Stomach (tissue), 9 donors: ENCODE data around the gene CISD2. TPM values are rescaled to one million over a fixed set of nuclear protein-coding genes. Genes with fewer than 3 reads are reported as not detected.

Experiments used
- DNase-seq, 2 donors: peaks; one replicate each; pipeline versions ENCODE4 v3.0.0 to v3.0.0-alpha.2; 2013 to 2019
- H3K27ac ChIP-seq, 5 donors: fragments of 200-600 bp in 4 of 5; sonication (generic) in 4 of 5; one replicate each; pipeline ENCODE4 v1.5.1; 2013 to 2019; ENCODE audit warnings: mild to moderate bottlenecking in 1 of 5, moderate library complexity in 1 of 5
- H3K27me3 ChIP-seq, 3 donors: fragments of 200-600 bp; sonication (generic); one replicate each; pipeline ENCODE4 v1.5.1; 2017 to 2019; ENCODE audit warnings: mixed run types in 1 of 3
- H3K36me3 ChIP-seq, 4 donors: fragments of 200-600 bp; sonication (generic); 1 replicate in 3 of 4; 2 replicates in 1 of 4; pipeline ENCODE4 v1.5.1; 2016 to 2019
- H3K4me1 ChIP-seq, 4 donors: fragments of 200-600 bp; sonication (generic); one replicate each; pipeline ENCODE4 v1.5.1; 2016 to 2019
- H3K4me3 ChIP-seq, 4 donors: fragments of 200-600 bp; sonication (generic) in 3 of 4; one replicate each; pipeline ENCODE4 v1.5.1; 2016 to 2019; ENCODE audit warnings: mild to moderate bottlenecking in 1 of 4
- H3K9me3 ChIP-seq, 4 donors: fragments of 200-600 bp; sonication (generic); one replicate each; pipeline ENCODE4 v1.5.1; 2016 to 2019
- CTCF ChIP-seq, 7 experiments: fragments of 450-650 bp in 4 of 7; fragments of 200-600 bp in 3 of 7; sonication (generic) in 3 of 7; IDR thresholded peaks; one replicate each; pipeline ENCODE4 v1.5.1; 2016 to 2019; ENCODE audit warnings: antibody characterized with exemption in 7 of 7, control low read depth in 2 of 7, mild to moderate bottlenecking in 1 of 7
- EP300 ChIP-seq: sonication (generic); formaldehyde crosslinking; IDR thresholded peaks from one replicate; pipeline ENCODE4 v1.6.1; 2017; ENCODE audit warnings: antibody characterized with exemption
- POLR2A ChIP-seq, 4 donors: fragments of 450-650 bp; IDR thresholded peaks; one replicate each; pipeline ENCODE4 v1.6.1; 2016; ENCODE audit warnings: antibody characterized with exemption in 4 of 4, control low read depth in 2 of 4, mild to moderate bottlenecking in 1 of 4, moderate library complexity in 1 of 4
- POLR2AphosphoS5 ChIP-seq, 3 donors: sonication (generic); formaldehyde crosslinking; IDR thresholded peaks; one replicate each; pipeline ENCODE4 v1.6.1; 2016; ENCODE audit warnings: antibody characterized with exemption in 3 of 3
- WGBS, 5 donors: extraction: QIAGEN DNeasy Blood & Tissue Kit in 3 of 5; methylation state at CpG; one replicate each; pipeline versions ENCODE4 v1.1.5 to v1.1.7; 2013 to 2018; 5-methylcytosine and 5-hydroxymethylcytosine counted together
- intact Hi-C: fragments of 100-400 bp; cut with DNase I; formaldehyde crosslinking; loops from one replicate; pipeline ENCODE4 v1.15.1; 2023; ENCODE audit warnings: low total_unique reads
- polyA plus RNA-seq, 3 donors: library from polyadenylated mRNA; stranded (reverse); fragments of 200-250 nt; gene quantifications; one replicate each; pipeline ENCODE4 v1.2.3, GENCODE V29; 2013
- total RNA-seq, 5 donors: library from RNA; depleted of rRNA; stranded (reverse); fragments of >200 nt; gene quantifications; one replicate each; pipeline versions ENCODE4 v1.1.0 to v1.2.3, GENCODE V29; 2014 to 2016
- donor health status: healthy with polysubstance abuse.
- donor health status: Bipolar disorder and iron deficiency.
- donor health status: healthy.

Gene CISD2
- total and polyA plus RNA-seq, 8 donors: 1.3 to 25.5 (median 14.1) TPM; not detected in 1

GRCh38 chr4:102823464-102823863, 45.3 kb upstream of the CISD2 start:
- WGBS, 5 donors: 5 to 14% (median 9%) methylated on average over 4 of the region's 4 CpGs
- Histone ChIP-seq H3K9me3 (no peaks in the 10 kb centered on the region), H3K27ac (peak overlapping the region in 4 of 5 donors; percentile 100), H3K27me3 (no peaks in the 10 kb centered on the region), H3K36me3 (peaks cover 0 to 7% (median 0%) of the 10 kb centered on the region in 4 donors), H3K4me3 (peak overlapping the region; percentile 71 to 97 (median 88)), H3K4me1 (peaks cover 55 to 66% (median 61%) of the 10 kb centered on the region in 4 donors)
- intact Hi-C loops: no loop called here
- no peak for TF ChIP-seq CTCF (IDR thresholded peaks at IDR 0.05)
- TF ChIP-seq POLR2AphosphoS5 (IDR thresholded peaks at IDR 0.05): no peak
- no peak for TF ChIP-seq EP300
- TF ChIP-seq POLR2A (IDR thresholded peaks at IDR 0.05): no peak
- no peak for DNase-seq

- no peak for DNase-seq
- Histone ChIP-seq H3K27me3 (no peaks in the 10 kb centered on the region), H3K36me3 (peaks cover 0 to 6% (median 0%) of the 10 kb centered on the region in 4 donors), H3K27ac (peak overlapping the region in 4 of 5 donors; percentile 100), H3K4me1 (peaks cover 52 to 66% (median 61%) of the 10 kb centered on the region in 4 donors), H3K4me3 (peak overlapping the region; percentile 71 to 97 (median 88)), H3K9me3 (no peaks in the 10 kb centered on the region)
- TF ChIP-seq POLR2AphosphoS5 (IDR thresholded peaks at IDR 0.05) (no peak), POLR2A (IDR thresholded peaks at IDR 0.05) (no peak), EP300 (no peak), CTCF (IDR thresholded peaks at IDR 0.05) (no peak)
- intact Hi-C loops: no loop called here
- 17 to 31% (median 27%) methylated on average over 4 of the region's 4 CpGs for WGBS, 5 donors
Measured at GRCh38 chr4:102823897-102824296, 44.9 kb upstream of the CISD2 start.

GRCh38 chr4:102824398-102824797, 44.4 kb upstream of the CISD2 start:
- peaks cover 0 to 3% (median 0%) of the 10 kb centered on the region in 4 donors for H3K36me3 ChIP-seq
- WGBS, 5 donors: 0 to 5% (median 3%) methylated on average over 2 of the region's 2 CpGs
- TF ChIP-seq CTCF (IDR thresholded peaks at IDR 0.05): no peak
- no peak for TF ChIP-seq EP300
- TF ChIP-seq POLR2A (IDR thresholded peaks at IDR 0.05): no peak
- no peak for TF ChIP-seq POLR2AphosphoS5 (IDR thresholded peaks at IDR 0.05)
- DNase-seq: peak in 1 of 2 donors; percentile 18
- H3K27ac ChIP-seq: peak overlapping the region in 4 of 5 donors; percentile 100
- no peaks in the 10 kb centered on the region for H3K27me3 ChIP-seq
- intact Hi-C loops: no loop called here
- H3K9me3 ChIP-seq: no peaks in the 10 kb centered on the region
- peaks cover 51 to 66% (median 61%) of the 10 kb centered on the region in 4 donors for H3K4me1 ChIP-seq
- H3K4me3 ChIP-seq: peak overlapping the region; percentile 71 to 97 (median 88)

GRCh38 chr4:102825261-102826091, 43.3 kb upstream of the CISD2 start:
- 0 to 1% (median 1%) methylated on average over 23 of the region's 23 CpGs for WGBS, 5 donors
- Histone ChIP-seq H3K36me3 (no peaks in the 10 kb centered on the region), H3K4me3 (peak overlapping the region; percentile 71 to 97 (median 88)), H3K9me3 (no peaks in the 10 kb centered on the region), H3K27ac (peak overlapping the region; percentile 100), H3K27me3 (no peaks in the 10 kb centered on the region), H3K4me1 (peaks cover 43 to 58% (median 52%) of the 10 kb centered on the region in 4 donors)
- TF ChIP-seq CTCF (IDR thresholded peaks at IDR 0.05) (no peak), POLR2AphosphoS5 (IDR thresholded peaks at IDR 0.05) (peak; percentile 28 to 59 (median 44))
- intact Hi-C loops: no loop called here
- DNase-seq: peak in 1 of 2 donors; percentile 84
